NCI-H187 treated with DMSO at 0.1 percent for 48 hours (cell line): ENCODE measurements around the gene ZMYND15.

Experiments used
- DNase-seq: peaks from one replicate; lab custom pipeline; 2025; lab: John Stamatoyannopoulos, UW

Gene ZMYND15

GRCh38 chr17:4715063-4715744 lies 24.4 kb upstream of the ZMYND15 start:
- no peak for DNase-seq

GRCh38 chr17:4716081-4716480 lies 23.6 kb upstream of the ZMYND15 start:
- no peak for DNase-seq

- no peak for DNase-seq
Observed at GRCh38 chr17:4717791-4718190, 21.8 kb upstream of the ZMYND15 start.

GRCh38 chr17:4718276-4718675 lies 21.4 kb upstream of the ZMYND15 start:
- DNase-seq = no peak

GRCh38 chr17:4719146-4719545 lies 20.5 kb upstream of the ZMYND15 start:
- no peak for DNase-seq

GRCh38 chr17:4719684-4720221 lies 19.9 kb upstream of the ZMYND15 start:
- DNase-seq = no peak

GRCh38 chr17:4720787-4721186 lies 18.8 kb upstream of the ZMYND15 start:
- DNase-seq = no peak

GRCh38 chr17:4721203-4722135 lies 18.2 kb upstream of the ZMYND15 start:
- no peak for DNase-seq

- no peak for DNase-seq
Observed at GRCh38 chr17:4722678-4723240, 16.9 kb upstream of the ZMYND15 start.

- DNase-seq = no peak
Observed at GRCh38 chr17:4724650-4725049, 15.0 kb upstream of the ZMYND15 start.

GRCh38 chr17:4725646-4726310 lies 13.9 kb upstream of the ZMYND15 start:
- DNase-seq = no peak

GRCh38 chr17:4728124-4728523 lies 11.5 kb upstream of the ZMYND15 start:
- no peak for DNase-seq

- DNase-seq = no peak
Observed at GRCh38 chr17:4733073-4733531, 6.5 kb upstream of the ZMYND15 start.

GRCh38 chr17:4734857-4735475 lies 4.7 kb upstream of the ZMYND15 start:
- no peak for DNase-seq

GRCh38 chr17:4735876-4736651 lies 3.6 kb upstream of the ZMYND15 start:
- DNase-seq = no peak

- no peak for DNase-seq
Observed at GRCh38 chr17:4738136-4739121, 1.2 kb upstream of the ZMYND15 start.

GRCh38 chr17:4740025-4740351 lies 355 bp downstream of the ZMYND15 start:
- no peak for DNase-seq

GRCh38 chr17:4740584-4740983 lies 951 bp downstream of the ZMYND15 start:
- no peak for DNase-seq

GRCh38 chr17:4741544-4741943 lies 1.9 kb downstream of the ZMYND15 start:
- no peak for DNase-seq

GRCh38 chr17:4742133-4742532 lies 2.5 kb downstream of the ZMYND15 start:
- no peak for DNase-seq
